Prostate gland (tissue), 2 donors: Measurements from ENCODE around the gene OS9. TPM values are rescaled to one million over a fixed set of nuclear protein-coding genes. Genes with fewer than 3 reads are reported as not detected.
A peak's percentile ranks its signal among the peaks of the same experiment; 100 is the strongest.

Experiments used
- DNase-seq: peaks from one replicate; pipeline ENCODE4 v3.0.0-alpha.2; 2019; ENCODE audit warnings: low spot score
- H3K27ac ChIP-seq, 2 donors: fragments of 200-600 bp; sonication (generic); 2 replicates each; pipeline ENCODE4 v1.5.1; 2017 to 2019
- H3K27me3 ChIP-seq: fragments of 200-600 bp; sonication (generic); replicated peaks from 2 replicates; pipeline ENCODE4 v1.5.1; 2019; ENCODE audit not compliant: insufficient read depth
- H3K36me3 ChIP-seq, 2 donors: fragments of 200-600 bp; sonication (generic); 1 replicate in 1 of 2; 2 replicates in 1 of 2; pipeline versions ENCODE4 v1.5.1 to v1.8.1; 2017 to 2019
- H3K4me1 ChIP-seq: fragments of 200-600 bp; sonication (generic); replicated peaks from 2 replicates; pipeline ENCODE4 v1.5.1; 2019
- H3K4me3 ChIP-seq, 2 donors: fragments of 200-600 bp; sonication (generic); 2 replicates each; pipeline ENCODE4 v1.5.1; 2017 to 2019
- H3K9me3 ChIP-seq: fragments of 200-600 bp; sonication (generic); 2 replicates; pipeline ENCODE4 v1.5.1; 2017
- CTCF ChIP-seq, 4 experiments: fragments of 200-600 bp in 2 of 4; fragments of 450-650 bp in 2 of 4; sonication (generic) in 2 of 4; IDR thresholded peaks; 1 replicate in 3 of 4; 2 replicates in 1 of 4; pipeline ENCODE4 v1.5.1; 2016 to 2019; ENCODE audit warnings: antibody characterized with exemption in 4 of 4, mild to moderate bottlenecking in 2 of 4, moderate library complexity in 2 of 4
- POLR2A ChIP-seq: fragments of 450-650 bp; IDR thresholded peaks from one replicate; pipeline ENCODE4 v1.6.1; 2016; ENCODE audit warnings: antibody characterized with exemption, mild to moderate bottlenecking
- POLR2AphosphoS5 ChIP-seq: sonication (generic); formaldehyde crosslinking; IDR thresholded peaks from one replicate; pipeline ENCODE4 v1.6.1; 2017; ENCODE audit warnings: antibody characterized with exemption
- WGBS: methylation state at CpG from one replicate; pipeline ENCODE4 v1.1.5; 2018; 5-methylcytosine and 5-hydroxymethylcytosine counted together
- intact Hi-C: fragments of 100-400 bp; cut with DNase I; formaldehyde crosslinking; loops from one replicate; pipeline ENCODE4 v1.14.2; 2022
- total RNA-seq, 2 donors: library from RNA; depleted of rRNA; stranded (reverse); fragments of >200 nt; gene quantifications; one replicate each; pipeline ENCODE4 v1.1.0, GENCODE V29; 2016

OS9 gene
- total RNA-seq, 2 donors from 2014 or later, result 210 to 321 TPM

GRCh38 chr12:57766464-57767304, 72.8 kb downstream of the OS9 start, which contains the start of gene CYP27B1:
CYP27B1 (minus strand) TSS chr12:57767078; CDS start chr12:57767041, 37 bp downstream.
- Histone ChIP-seq H3K4me3 (peak within 1 kb of the TSS in 1 of 2 donors; percentile 16), H3K4me1 (peaks cover 24% of the 10 kb centered on the region), H3K27me3 (no peaks in the 10 kb centered on the region), H3K27ac (no peak within 1 kb of the TSS), H3K36me3 (no peaks in the 10 kb centered on the region), H3K9me3 (no peaks in the 10 kb centered on the region)
- intact Hi-C loops, result no loop called here
- TF ChIP-seq POLR2A, result no peak
- TF ChIP-seq POLR2AphosphoS5, result no peak
- TF ChIP-seq CTCF (IDR thresholded peaks at IDR 0.05), result no peak
- DNase-seq, result no peak
- 6% methylated on average over 36 of the region's 38 CpGs for WGBS

- Histone ChIP-seq H3K36me3 (no peaks in the 10 kb centered on the region), H3K4me3 (no peak overlapping the region), H3K9me3 (no peaks in the 10 kb centered on the region), H3K27ac (no peak overlapping the region), H3K27me3 (no peaks in the 10 kb centered on the region), H3K4me1 (peaks cover 24% of the 10 kb centered on the region)
- no peak for DNase-seq
- intact Hi-C loops, result no loop called here
- TF ChIP-seq CTCF (IDR thresholded peaks at IDR 0.05) (no peak), POLR2AphosphoS5 (no peak), POLR2A (no peak)
These were observed 73.4 kb downstream of the OS9 start for GRCh38 chr12:57767305-57767698.

DNA sequence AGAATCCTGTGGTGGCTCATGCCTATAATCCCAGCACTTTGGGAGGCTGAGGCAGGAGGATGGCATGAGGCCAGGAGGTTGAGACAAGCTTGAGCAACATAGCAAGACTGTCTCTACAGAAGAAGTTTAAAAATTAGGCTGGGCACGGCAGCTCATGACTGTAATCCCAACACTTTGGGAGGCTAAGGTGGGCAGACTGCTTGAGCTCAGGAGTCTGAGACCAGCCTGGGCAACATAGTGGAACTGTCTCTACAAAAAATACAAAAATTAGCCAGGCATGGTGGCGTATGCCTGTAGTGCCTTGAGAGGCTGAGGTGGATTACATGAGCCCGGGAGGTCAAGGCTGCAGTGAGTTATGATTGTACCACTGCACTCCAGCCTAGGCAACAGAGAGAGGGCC, 73.9 kb downstream of the OS9 start:
- intact Hi-C loops, result no loop called here
- TF ChIP-seq POLR2A (no peak), CTCF (IDR thresholded peaks at IDR 0.05) (no peak), POLR2AphosphoS5 (no peak)
- no peak for DNase-seq
- Histone ChIP-seq H3K4me1 (peaks cover 24% of the 10 kb centered on the region), H3K27ac (no peak overlapping the region), H3K27me3 (no peaks in the 10 kb centered on the region), H3K9me3 (no peaks in the 10 kb centered on the region), H3K4me3 (no peak overlapping the region), H3K36me3 (no peaks in the 10 kb centered on the region)
- 100% methylated on average over 3 of the region's 3 CpGs for WGBS

DNA sequence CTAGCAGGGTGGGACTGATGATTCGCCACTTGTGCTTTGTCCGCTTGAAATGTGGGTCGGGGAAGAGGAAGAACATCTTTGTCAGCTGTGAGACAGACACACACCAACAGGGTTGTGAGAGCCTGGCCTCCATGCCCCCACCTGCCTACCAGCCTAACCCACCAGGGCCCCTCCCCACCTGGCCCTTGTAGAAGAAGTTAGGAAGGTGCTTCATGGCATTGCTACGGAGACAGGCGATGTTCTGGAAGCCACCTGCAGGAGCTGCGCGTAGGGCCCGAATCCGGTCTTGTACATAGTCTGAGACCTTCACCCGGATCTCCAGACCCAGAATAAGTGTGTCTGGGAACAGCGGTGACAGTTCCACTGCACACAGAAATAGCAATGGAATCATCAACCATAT, 75.7 kb downstream of the OS9 start:
- intact Hi-C loops, result no loop called here
- no peaks in the 10 kb centered on the region for H3K27me3 ChIP-seq
- no peaks in the 10 kb centered on the region for H3K9me3 ChIP-seq
- H3K36me3 ChIP-seq, result no peaks in the 10 kb centered on the region
- H3K27ac ChIP-seq, result no peak overlapping the region
- no peak for DNase-seq
- H3K4me1 ChIP-seq, result peaks cover 24% of the 10 kb centered on the region
- TF ChIP-seq POLR2AphosphoS5, result no peak
- TF ChIP-seq CTCF (IDR thresholded peaks at IDR 0.05), result no peak
- no peak for TF ChIP-seq POLR2A
- no peak overlapping the region for H3K4me3 ChIP-seq
- WGBS, result 93% methylated on average over 11 of the region's 11 CpGs

DNA sequence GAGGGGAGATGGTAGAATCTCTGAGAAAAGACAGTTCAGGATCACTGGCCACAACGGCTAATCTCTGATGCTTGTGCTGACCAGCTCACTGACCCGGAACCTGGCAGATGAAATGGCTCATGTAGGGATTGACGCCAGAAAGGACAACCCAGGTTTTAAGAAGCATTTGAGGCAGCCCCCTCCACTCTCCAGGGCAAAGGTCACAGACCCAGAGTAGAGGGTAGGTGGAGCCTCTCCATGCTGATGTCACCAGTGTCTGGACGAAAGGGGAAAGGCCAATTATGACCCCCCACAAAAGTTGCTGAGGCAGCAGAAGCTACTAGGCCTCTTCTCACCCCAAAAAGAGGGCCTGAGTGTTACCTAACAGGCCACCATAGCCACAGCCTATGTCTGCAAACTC, 76.8 kb downstream of the OS9 start:
- Histone ChIP-seq H3K27ac (no peak overlapping the region), H3K9me3 (no peaks in the 10 kb centered on the region), H3K4me3 (no peak overlapping the region), H3K36me3 (no peaks in the 10 kb centered on the region), H3K27me3 (no peaks in the 10 kb centered on the region), H3K4me1 (peaks cover 16% of the 10 kb centered on the region)
- intact Hi-C loops, result no loop called here
- WGBS, result 75% methylated on average over 4 of the region's 4 CpGs
- no peak for DNase-seq
- TF ChIP-seq POLR2A (no peak), POLR2AphosphoS5 (no peak), CTCF (IDR thresholded peaks at IDR 0.05) (no peak)
